Putamen (tissue), 1 donor: ENCODE measurements around the gene ADORA2A.

ENCODE experiments used
- DNase-seq: peaks from one replicate; pipeline ENCODE4 v3.0.0-alpha.2; 2016; ENCODE audit warnings: low spot score

ADORA2A gene

GRCh38 chr22:24453853-24454252 lies 26.5 kb downstream of the ADORA2A start:
- no peak for DNase-seq

DNA sequence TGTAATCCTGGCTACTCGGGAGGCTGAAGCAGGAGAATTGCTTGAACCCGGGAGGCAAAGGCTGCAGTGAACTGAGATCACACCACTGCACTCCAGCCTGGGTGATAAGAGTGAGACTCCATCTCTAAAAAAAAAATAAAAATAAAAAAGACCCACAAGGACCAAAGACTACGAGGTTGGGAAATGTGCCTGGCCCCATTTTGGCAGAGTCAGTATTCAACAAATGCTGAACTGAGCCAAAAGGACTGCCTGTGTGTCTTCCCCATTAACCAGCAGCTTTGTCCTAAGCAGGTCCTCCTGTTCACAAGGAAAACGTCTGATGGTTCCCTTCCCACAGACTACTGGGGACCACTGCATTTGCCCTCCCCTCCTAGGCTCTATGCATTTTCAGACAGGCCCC lies 27.6 kb downstream of the ADORA2A start:
- DNase-seq, result no peak

GRCh38 chr22:24455751-24456426 lies 28.5 kb downstream of the ADORA2A start:
- no peak for DNase-seq

DNA sequence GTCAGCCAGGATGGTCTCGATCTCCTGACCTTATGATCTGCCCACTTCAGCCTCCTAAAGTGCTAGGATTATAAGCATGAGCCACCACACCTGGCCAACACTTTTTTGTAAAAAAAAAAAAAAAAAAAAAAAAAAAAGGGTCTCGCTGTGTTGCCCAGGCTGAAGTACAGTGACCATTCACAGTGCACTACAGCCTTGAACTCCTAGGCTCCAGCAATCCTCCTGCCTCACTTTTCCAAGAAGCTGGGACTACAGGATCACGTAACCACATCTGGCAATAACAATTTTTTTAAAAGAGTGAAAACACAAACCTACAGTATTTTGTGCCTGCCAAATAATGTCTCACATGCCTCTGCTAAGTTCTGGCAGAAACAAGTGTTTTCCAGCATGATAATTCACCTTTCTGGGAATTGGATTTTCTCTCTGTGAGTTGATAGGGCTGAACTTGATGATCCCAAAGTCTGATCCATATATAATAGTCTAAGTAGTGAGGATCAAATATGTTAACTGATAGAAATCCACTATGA lies 30.6 kb downstream of the ADORA2A start:
- DNase-seq, result no peak

- no peak for DNase-seq
These were observed 32.5 kb downstream of the ADORA2A start for GRCh38 chr22:24459911-24460310.

DNA sequence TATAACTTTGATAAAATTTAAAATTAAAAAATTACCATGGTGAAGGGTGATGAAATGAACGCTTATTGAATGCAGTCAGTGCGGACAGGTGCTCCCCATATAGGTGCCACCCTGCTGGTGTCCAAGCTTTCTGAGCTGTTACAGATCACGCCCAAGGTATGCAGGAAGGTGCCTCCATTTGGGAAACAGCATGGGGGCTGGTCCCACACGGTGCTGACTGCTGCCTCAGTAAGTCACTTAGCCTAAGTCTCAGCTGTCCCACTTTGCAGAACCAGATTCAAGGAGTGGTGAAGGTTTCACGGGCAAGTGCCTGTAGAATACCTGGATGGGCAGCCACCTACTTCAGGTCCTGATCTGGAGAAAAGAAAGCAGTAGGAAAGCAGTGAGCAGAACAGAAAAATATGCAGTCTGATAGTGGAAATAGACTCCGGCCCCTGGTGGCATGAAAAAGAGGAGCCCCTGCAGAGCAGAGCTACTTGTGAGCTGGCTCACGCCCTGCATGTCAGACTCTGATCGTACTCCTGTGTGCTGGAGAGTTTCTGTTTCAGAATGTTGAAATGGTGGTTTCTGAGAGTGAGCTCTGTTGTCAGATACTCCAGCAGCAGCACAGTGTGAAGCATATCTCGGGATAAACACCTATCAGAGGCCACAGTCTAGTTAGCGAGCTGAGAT lies 33.2 kb downstream of the ADORA2A start:
- DNase-seq, result no peak

DNA sequence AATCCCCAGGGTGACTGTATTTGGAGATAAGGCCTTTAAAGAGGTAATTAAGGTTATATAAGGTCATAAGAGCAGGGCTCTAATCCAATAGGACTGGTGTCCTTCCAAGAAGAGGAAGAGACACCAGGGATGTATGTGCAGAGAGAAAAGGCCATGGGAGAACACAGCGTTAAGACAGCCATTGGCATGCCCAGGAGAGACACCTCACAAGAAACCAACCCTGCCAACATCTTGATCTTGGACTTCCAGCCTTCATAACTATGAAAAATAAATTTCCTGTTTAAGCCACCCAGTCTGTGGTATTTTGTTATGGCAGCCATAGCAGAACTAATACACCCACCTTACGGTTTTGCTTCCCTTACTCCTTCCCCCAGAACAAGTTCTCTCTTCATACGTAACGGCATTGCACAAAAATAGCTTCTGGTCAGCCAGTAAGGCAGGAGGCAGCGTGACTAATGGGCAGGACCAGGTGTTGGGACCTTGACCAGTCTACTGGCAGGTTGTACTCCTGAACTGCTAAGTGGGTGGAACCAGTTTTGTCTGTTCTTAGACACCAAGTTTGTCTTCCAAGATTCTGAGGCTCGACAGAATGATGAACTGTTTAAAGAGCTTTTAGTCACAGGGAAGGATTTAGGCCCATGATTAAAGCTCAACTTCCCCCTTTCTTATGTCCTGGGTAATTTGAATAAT lies 35.8 kb downstream of the ADORA2A start:
- no peak for DNase-seq

DNA sequence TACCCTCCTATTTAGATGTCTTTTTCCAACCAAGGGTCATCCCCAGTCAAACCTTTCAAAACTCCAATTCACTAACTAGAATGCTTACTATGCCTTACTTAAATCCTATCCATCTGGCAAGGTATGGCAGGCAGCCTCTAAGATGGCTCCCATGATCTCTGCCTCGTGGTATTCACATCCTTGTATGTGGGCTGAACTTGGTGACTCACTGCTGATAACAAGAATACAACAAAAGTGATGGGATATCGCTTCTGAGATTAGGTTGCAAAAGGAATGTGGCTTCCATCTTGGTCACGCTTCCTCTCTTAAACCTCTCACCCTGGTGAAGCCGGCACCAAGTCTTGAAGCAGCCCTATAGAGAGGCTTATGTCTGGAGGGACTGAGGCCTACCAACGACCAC lies 38.2 kb downstream of the ADORA2A start:
- DNase-seq, result no peak

DNA sequence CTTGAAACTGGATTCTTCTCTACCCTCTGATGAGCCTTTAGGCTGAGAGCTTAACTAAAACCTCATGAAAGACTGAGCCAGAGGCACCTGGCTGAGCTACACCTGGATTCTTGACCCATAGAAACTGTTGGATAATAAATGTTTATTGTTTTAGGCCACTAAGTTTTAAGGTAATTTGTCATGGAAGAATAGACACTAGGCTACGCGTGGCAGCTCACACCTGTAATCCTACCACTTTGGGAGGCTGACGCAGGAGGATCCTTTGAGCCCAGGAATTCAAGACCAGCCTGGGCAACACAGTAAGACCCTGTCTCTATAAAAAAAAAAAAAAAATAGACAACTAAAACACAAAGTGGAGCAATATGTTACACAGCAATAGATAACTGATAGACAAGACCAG lies 38.6 kb downstream of the ADORA2A start:
- no peak for DNase-seq

- DNase-seq, result no peak
These were observed 39.4 kb downstream of the ADORA2A start for GRCh38 chr22:24466716-24467328.

DNA sequence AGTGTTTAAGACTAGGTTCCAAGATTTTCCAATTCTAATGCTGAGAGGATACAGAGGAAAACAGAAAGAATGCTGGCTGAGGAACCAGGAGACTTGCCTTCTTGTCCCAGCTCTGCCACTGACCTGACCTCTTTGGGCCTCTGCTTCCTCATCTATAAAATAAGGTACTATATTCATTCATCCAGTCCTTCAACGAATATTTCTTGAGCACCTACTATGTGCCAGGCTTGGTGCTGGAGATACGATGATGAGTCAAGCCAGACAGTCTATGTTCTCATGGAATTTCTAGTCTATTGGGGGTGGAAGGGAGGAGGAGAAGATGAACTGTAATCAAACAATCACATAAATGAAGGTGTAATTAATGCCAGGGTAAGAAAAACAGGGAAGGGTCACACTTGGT lies 39.9 kb downstream of the ADORA2A start:
- no peak for DNase-seq

DNA sequence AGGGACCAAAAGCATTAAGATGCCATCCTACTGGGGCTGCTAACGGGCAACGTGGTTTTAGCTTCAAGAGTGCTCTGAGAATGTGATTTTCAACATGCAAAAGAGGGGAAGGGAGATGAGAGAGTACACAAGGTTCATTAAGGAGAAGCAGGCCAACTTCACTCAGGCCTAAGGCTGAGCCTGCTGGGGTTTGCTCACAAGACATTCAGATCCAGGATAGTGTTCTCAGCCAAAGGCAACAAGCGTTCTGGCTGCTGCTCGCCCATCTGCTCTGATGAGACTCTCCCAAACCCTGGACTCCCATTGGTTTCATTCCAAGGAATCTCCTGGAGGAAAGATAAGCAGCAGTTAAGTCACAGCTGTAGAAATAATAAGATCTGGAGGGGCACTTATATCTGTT lies 44.2 kb downstream of the ADORA2A start:
- no peak for DNase-seq

- no peak for DNase-seq
These were observed 45.9 kb downstream of the ADORA2A start for GRCh38 chr22:24473284-24473683.

DNA sequence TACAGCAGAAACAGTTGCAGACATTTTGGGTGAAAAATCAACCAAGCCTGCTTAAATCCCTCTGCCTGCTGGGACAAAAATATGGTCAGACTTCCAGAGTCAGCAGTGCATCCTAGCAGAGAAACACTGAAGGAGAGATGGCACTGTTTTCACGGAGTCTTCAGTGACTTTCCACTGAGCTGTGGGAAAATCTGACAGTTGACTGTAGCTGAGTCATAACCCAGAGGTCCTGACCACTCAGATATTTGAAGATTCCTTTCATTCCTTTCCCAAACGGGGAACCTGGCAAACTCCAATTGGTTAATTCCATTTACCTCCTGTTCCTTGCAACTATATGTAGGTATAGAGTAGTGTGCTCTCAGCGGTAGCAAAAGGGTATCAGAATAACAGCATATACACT lies 46.8 kb downstream of the ADORA2A start:
- DNase-seq, result no peak

DNA sequence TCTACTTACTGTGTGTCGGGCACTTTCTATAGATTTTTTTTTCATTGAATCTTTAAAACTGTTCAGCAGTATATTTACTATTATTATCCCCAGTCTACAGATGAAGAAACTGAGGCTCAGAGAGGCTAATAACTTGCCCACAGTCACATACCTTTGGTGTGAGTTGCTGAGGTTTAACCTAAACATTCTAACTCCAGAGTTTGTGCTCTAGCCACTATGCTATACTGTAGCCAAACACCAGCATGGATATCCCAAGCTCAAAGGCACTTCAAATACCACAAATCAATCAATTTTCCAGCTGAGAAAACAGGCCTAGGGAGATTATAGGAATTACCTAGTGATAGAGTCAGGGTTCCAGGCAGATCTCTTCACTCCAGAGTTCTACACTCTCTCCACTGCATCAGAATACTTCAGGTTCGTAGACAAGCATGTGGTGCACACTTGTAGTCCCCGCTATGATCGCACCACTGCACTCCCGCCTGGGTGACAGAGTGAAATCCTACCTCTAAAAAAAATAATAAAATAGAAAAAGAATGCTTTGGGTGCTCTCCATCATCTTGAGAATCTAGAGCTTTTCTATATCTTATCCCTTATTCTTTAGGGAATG lies 47.4 kb downstream of the ADORA2A start:
- no peak for DNase-seq

DNA sequence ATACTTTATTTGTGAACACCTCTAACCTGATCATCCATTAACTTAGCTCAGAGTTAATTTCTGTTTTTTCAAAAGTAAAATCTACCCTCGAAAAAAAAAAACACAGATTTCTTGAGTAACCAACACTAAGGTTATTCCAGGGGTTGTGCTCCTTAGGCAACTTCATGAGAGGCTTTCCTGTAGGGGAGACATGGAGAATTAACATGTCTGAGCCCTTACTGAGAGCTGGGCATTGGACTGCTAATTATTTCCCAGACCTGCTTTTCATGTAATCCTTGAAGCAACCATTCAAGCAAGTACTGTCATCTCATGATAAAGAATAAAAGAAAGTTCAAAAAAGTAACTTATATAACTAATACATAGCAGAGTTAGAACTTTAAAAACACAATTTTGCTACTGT lies 54.2 kb downstream of the ADORA2A start:
- DNase-seq, result no peak

DNA sequence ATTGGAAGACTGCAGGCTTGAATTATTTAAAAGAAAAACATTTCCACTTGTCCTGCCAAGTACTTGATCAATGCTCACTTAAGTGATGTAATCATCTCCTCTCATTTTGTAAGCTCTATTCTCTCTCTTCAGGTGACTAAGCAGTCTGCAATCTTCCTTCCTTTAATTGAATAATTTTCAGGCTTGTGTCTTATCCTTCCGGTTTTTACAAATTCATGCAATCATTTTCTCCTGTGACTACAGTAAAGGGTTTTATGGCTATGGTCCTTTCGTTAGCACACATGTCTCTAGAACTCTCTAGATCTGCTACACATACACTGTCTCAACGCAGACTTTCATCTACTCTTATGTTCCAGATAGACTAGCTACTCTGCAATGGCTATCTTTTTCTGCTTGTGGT lies 55.2 kb downstream of the ADORA2A start:
- DNase-seq, result no peak

DNA sequence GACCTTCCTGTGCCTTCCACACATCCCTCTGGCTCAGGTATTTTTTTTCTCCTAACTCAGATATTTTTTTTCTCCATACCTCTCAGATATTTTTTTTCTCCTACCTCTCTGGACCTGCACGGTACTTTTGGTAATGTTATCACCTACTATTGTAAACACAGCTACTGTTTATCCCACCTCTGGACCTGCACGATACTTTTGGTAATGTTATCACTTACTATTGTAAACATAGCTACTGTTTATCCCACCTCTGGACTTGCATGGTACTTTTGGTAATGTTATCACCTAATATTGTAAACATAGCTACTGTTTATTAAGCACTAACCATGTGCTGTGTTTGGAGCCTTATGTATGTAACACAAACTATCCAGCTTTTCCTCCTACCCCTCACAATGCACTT lies 55.6 kb downstream of the ADORA2A start:
- DNase-seq, result no peak

DNA sequence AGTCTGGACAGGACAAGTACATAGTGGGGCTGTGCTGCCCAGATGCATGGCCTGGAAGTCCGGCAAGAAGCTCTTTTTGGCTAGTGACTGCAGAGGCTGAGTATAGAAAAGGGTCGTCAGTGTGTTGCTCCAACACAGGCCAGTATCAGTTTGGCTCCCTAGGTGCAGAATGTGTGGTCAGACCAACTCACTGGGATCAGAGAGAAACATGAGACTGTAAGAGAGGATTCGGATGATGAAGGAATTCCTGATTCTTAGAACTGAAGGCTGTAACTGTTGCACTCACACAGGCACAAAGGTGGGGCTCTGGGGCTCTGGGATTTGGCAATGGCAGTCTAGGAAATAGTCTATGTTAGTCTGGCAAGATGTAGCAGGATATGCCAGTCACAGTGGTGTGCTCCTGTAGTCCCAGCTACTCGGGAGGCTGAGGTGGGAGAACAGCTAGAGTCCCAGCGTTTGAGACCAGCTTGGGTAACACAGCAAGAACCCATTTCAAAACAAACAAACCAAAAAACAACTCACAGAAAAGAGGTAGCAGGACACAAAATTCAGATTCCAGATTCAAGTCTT lies 56.7 kb downstream of the ADORA2A start:
- DNase-seq, result no peak

- no peak for DNase-seq
These were observed 57.8 kb downstream of the ADORA2A start for GRCh38 chr22:24485170-24485569.

GRCh38 chr22:24485608-24486007 lies 58.2 kb downstream of the ADORA2A start:
- DNase-seq, result no peak

- no peak for DNase-seq
These were observed 59.1 kb downstream of the ADORA2A start for GRCh38 chr22:24486501-24486921.
